Measurements from ENCODE around the gene BNC1. TPM values are rescaled to one million over a fixed set of nuclear protein-coding genes. Genes with fewer than 3 reads are reported as not detected.
A peak's percentile ranks its signal among the peaks of the same experiment; 100 is the strongest.

The BNC1 gene
- total and polyA plus RNA-seq, 2 experiments from 2014 or later: 4.1 to 7.5 TPM

DNA sequence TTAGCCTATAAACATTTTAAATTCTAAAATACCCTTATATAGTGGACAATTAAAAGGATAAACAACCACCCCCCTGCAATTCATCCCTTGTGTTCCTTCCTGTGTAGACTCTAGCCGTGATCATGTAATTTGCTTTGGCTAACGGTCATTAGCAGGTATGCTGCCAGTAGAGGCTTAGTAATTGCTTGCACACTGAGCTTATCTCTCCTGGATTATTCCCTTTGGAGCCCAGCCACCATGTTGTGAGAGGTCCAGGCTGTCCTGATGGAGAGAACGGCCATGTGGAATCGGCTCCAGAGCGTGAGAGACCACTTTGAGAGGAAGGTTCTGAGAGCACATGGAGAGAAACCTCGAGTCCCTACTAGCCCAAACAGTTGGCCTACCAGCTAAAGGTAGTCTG lies 11.0 kb upstream of the BNC1 start:
- WGBS, 2 experiments (ENCODE audit: low coverage in 1 of 2, low lambda C conversion rate in 2 of 2, missing lambda C conversion rate in 2 of 2): 93 to 96% methylated on average over 6 of the region's 6 CpGs
- DNase-seq: no peak
- H3K9me2 ChIP-seq (ENCODE audit: insufficient read depth): no peaks in the 10 kb centered on the region

DNA sequence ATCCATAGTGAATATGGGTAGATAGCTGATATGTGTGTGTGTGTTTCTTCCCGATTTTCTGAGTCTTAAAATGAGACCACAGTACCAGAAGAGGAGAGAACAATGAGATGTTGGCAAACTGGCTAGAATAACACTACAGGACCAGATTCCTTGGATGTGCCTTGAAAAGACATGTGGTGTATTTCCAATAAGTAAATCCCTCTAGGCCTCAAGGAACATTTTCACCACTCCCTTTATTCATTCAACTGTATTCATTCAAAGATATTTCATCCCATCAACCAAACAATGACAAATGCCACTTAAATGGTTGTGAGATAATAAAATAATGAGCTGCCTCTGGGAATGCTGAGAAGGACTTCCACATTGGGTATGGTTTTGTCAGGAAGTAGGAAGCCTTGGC lies 8.7 kb upstream of the BNC1 start:
- no peaks in the 10 kb centered on the region for H3K27me3 ChIP-seq (replicated peaks; ENCODE audit: insufficient read depth)
- no peak overlapping the region for H3K4me3 ChIP-seq
- no peak overlapping the region for H3K4me2 ChIP-seq (ENCODE audit: unreplicated experiment)
- in situ Hi-C loops (cut with MboI): no loop called here
- H3K27ac ChIP-seq: peak overlapping the region; percentile 65; the same call in 1 of the 2 replicates
- no peak for DNase-seq
- no peaks in the 10 kb centered on the region for H3K79me2 ChIP-seq (ENCODE audit: insufficient read depth)
- H4K20me1 ChIP-seq (ENCODE audit: insufficient read depth): no peaks in the 10 kb centered on the region
- peaks cover 46% of the 10 kb centered on the region for H3K4me1 ChIP-seq (ENCODE audit: insufficient read depth)
- peaks cover 49% of the 10 kb centered on the region for H3F3A ChIP-seq (ENCODE audit: insufficient read depth)
- no peak overlapping the region for H3K9ac ChIP-seq
- no peak for TF ChIP-seq EZH2 (IDR thresholded peaks at IDR 0.05; ENCODE audit: insufficient read depth, poor library complexity, severe bottlenecking)
- TF ChIP-seq EZH2phosphoT487 (IDR thresholded peaks at IDR 0.05; ENCODE audit: insufficient read depth, low read depth): no peak
- H3K9me2 ChIP-seq (ENCODE audit: insufficient read depth): no peaks in the 10 kb centered on the region
- H3K36me3 ChIP-seq (ENCODE audit: low read depth): no peaks in the 10 kb centered on the region
- H3K9me3 ChIP-seq (ENCODE audit: low read depth): no peaks in the 10 kb centered on the region
- H2AFZ ChIP-seq: no peak overlapping the region
- 44 to 63% methylated on average over 1 of the region's 1 CpG for WGBS, 2 experiments (ENCODE audit: low coverage in 1 of 2, low lambda C conversion rate in 2 of 2, missing lambda C conversion rate in 2 of 2)

More for the DNA sequence above, 11.0 kb upstream of the BNC1 start:
- H3K4me2 ChIP-seq (ENCODE audit: unreplicated experiment): no peak overlapping the region
- H4K20me1 ChIP-seq (ENCODE audit: insufficient read depth): no peaks in the 10 kb centered on the region
- H3F3A ChIP-seq (ENCODE audit: insufficient read depth): peaks cover 27% of the 10 kb centered on the region
- H3K27ac ChIP-seq: no peak overlapping the region
- in situ Hi-C loops (cut with MboI): no loop called here
- no peak for TF ChIP-seq EZH2 (IDR thresholded peaks at IDR 0.05; ENCODE audit: insufficient read depth, poor library complexity, severe bottlenecking)
- TF ChIP-seq EZH2phosphoT487 (IDR thresholded peaks at IDR 0.05; ENCODE audit: insufficient read depth, low read depth): no peak
- no peaks in the 10 kb centered on the region for H3K27me3 ChIP-seq (replicated peaks; ENCODE audit: insufficient read depth)
- no peaks in the 10 kb centered on the region for H3K79me2 ChIP-seq (ENCODE audit: insufficient read depth)
- H3K4me3 ChIP-seq: no peak overlapping the region
- peaks cover 24% of the 10 kb centered on the region for H3K4me1 ChIP-seq (ENCODE audit: insufficient read depth)
- no peaks in the 10 kb centered on the region for H3K36me3 ChIP-seq (ENCODE audit: low read depth)
- no peak overlapping the region for H3K9ac ChIP-seq
- H3K9me3 ChIP-seq (ENCODE audit: low read depth): no peaks in the 10 kb centered on the region
- no peak overlapping the region for H2AFZ ChIP-seq

DNA sequence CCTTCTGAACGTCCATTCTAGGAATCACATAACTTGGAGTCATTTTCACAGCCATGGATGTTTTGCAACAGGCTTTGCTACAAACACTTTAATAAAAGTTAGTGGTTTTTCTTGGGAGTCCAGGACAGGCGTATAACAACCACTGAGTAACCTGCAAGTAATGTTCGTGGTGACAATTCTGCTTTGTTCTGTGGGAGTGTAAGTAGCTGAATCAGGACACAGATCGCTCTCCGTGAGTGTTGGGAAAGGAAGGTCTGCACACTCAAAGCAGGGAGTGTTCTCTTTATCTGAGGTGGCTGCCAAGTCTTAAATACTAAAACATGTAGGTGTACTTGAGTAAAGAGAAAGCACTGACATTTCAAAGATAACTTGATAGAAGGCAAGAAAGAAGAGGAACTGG lies 7.9 kb upstream of the BNC1 start:
- H4K20me1 ChIP-seq (ENCODE audit: insufficient read depth): no peaks in the 10 kb centered on the region
- in situ Hi-C loops (cut with MboI): no loop called here
- WGBS, 2 experiments (ENCODE audit: low coverage in 1 of 2, low lambda C conversion rate in 2 of 2, missing lambda C conversion rate in 2 of 2): 3 to 7% methylated on average over 5 of the region's 5 CpGs
- H3K4me3 ChIP-seq: peak overlapping the region; percentile 43
- peak overlapping the region; percentile 21; the same call in 1 of the 2 replicates for H3K9ac ChIP-seq
- no peaks in the 10 kb centered on the region for H3K9me2 ChIP-seq (ENCODE audit: insufficient read depth)
- TF ChIP-seq EZH2phosphoT487 (IDR thresholded peaks at IDR 0.05; ENCODE audit: insufficient read depth, low read depth) (no peak), EZH2 (IDR thresholded peaks at IDR 0.05; ENCODE audit: insufficient read depth, poor library complexity, severe bottlenecking) (no peak)
- H3K27me3 ChIP-seq (replicated peaks; ENCODE audit: insufficient read depth): no peaks in the 10 kb centered on the region
- peaks cover 55% of the 10 kb centered on the region for H3F3A ChIP-seq (ENCODE audit: insufficient read depth)
- H3K27ac ChIP-seq: peak overlapping the region; percentile 65
- H3K9me3 ChIP-seq (ENCODE audit: low read depth): no peaks in the 10 kb centered on the region
- H3K79me2 ChIP-seq (ENCODE audit: insufficient read depth): no peaks in the 10 kb centered on the region
- no peaks in the 10 kb centered on the region for H3K36me3 ChIP-seq (ENCODE audit: low read depth)
- H2AFZ ChIP-seq: peak overlapping the region; percentile 23; the same call in 1 of the 2 replicates
- peaks cover 53% of the 10 kb centered on the region for H3K4me1 ChIP-seq (ENCODE audit: insufficient read depth)
- peak overlapping the region; percentile 66 for H3K4me2 ChIP-seq (ENCODE audit: unreplicated experiment)
- DNase-seq: peak; percentile 90

DNA sequence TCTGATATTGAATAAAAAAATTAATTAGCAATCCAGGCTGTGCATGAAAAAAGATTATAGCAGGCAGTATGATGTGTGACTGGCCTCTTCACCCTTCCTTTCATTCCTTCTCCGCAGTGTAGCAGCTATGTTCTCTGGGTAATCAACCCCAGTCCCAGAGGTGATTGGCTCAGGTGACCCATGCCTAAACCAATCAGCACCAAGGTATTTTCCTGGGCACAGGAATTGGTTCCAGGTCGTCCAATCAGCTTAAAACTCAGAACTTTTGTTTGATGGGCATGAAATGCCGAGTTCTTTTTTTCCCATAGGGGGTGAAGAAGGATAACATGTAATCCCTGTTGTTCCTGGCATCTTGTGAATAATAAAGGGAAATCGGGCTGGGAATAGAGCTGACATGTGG lies 5.8 kb upstream of the BNC1 start:
- Histone ChIP-seq H3K4me2 (ENCODE audit: unreplicated experiment) (no peak overlapping the region), H3K9me3 (ENCODE audit: low read depth) (no peaks in the 10 kb centered on the region), H3K4me3 (no peak overlapping the region), H3K27me3 (replicated peaks; ENCODE audit: insufficient read depth) (no peaks in the 10 kb centered on the region), H4K20me1 (ENCODE audit: insufficient read depth) (no peaks in the 10 kb centered on the region), H2AFZ (no peak overlapping the region), H3K4me1 (ENCODE audit: insufficient read depth) (peaks cover 70% of the 10 kb centered on the region), H3K9me2 (ENCODE audit: insufficient read depth) (no peaks in the 10 kb centered on the region), H3K79me2 (ENCODE audit: insufficient read depth) (no peaks in the 10 kb centered on the region), H3K36me3 (ENCODE audit: low read depth) (no peaks in the 10 kb centered on the region), H3F3A (ENCODE audit: insufficient read depth) (peaks cover 74% of the 10 kb centered on the region), H3K9ac (no peak overlapping the region), H3K27ac (0 out of 2 replicates have a peak overlapping the region, but pooled peaks have one; percentile 84)
- 76 to 85% methylated on average over 4 of the region's 4 CpGs for WGBS, 2 experiments (ENCODE audit: low coverage in 1 of 2, low lambda C conversion rate in 2 of 2, missing lambda C conversion rate in 2 of 2)
- no peak for TF ChIP-seq EZH2 (IDR thresholded peaks at IDR 0.05; ENCODE audit: insufficient read depth, poor library complexity, severe bottlenecking)
- DNase-seq: no peak
- in situ Hi-C loops (cut with MboI): no loop called here

DNA sequence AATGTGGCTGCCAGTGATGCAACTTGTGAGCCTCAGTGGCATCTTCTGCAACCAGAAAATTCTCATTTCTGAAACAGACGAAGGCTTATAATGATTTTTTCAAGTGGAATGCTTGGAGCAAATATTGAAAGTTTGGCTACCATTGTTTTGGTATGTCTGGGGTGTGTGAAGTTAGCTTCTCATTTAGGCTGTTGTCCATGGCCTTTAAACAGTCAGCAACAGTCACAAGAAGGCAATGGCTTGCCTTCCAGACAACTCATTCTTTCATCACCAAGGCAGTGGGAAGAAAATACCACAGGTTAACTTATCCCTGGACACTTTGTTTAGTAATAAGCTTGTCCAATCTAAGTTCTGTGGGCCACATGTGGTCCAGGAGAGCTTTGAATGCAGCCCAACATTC lies 4.7 kb upstream of the BNC1 start:
- Histone ChIP-seq H3F3A (ENCODE audit: insufficient read depth) (peaks cover 74% of the 10 kb centered on the region), H3K4me2 (ENCODE audit: unreplicated experiment) (peak overlapping the region; percentile 68), H3K36me3 (ENCODE audit: low read depth) (no peaks in the 10 kb centered on the region), H3K4me1 (ENCODE audit: insufficient read depth) (peaks cover 70% of the 10 kb centered on the region), H3K27me3 (replicated peaks; ENCODE audit: insufficient read depth) (no peaks in the 10 kb centered on the region), H3K79me2 (ENCODE audit: insufficient read depth) (peaks cover under 1% of the 10 kb centered on the region; the same call in 1 of the 2 replicates), H3K4me3 (no peak overlapping the region), H4K20me1 (ENCODE audit: insufficient read depth) (no peaks in the 10 kb centered on the region), H3K9me2 (ENCODE audit: insufficient read depth) (no peaks in the 10 kb centered on the region), H2AFZ (no peak overlapping the region), H3K9me3 (ENCODE audit: low read depth) (no peaks in the 10 kb centered on the region), H3K9ac (peak overlapping the region; percentile 60), H3K27ac (peak overlapping the region; percentile 84)
- TF ChIP-seq EZH2 (IDR thresholded peaks at IDR 0.05; ENCODE audit: insufficient read depth, poor library complexity, severe bottlenecking): no peak
- no peak for TF ChIP-seq EZH2phosphoT487 (IDR thresholded peaks at IDR 0.05; ENCODE audit: insufficient read depth, low read depth)
- in situ Hi-C loops (cut with MboI): no loop called here
- WGBS, 2 experiments (ENCODE audit: low coverage in 1 of 2, low lambda C conversion rate in 2 of 2, missing lambda C conversion rate in 2 of 2): 3 to 7% methylated on average over 1 of the region's 1 CpG
- DNase-seq: peak; percentile 87
